Mucosa of stomach (tissue), 1 donor: Measurements from ENCODE around the gene RABGAP1L.
"Not testable (repeated sequence)": the region's sequence is repeated elsewhere in the genome, so short reads cannot be mapped to it uniquely, and the experiment has no call there.

Experiments
- H3K27me3 ChIP-seq: one replicate; pipeline ENCODE4 v1.7.0; 2013; ENCODE audit warnings: mild to moderate bottlenecking, low read length; ENCODE audit not compliant: control insufficient read depth, insufficient read depth
- H3K36me3 ChIP-seq: one replicate; pipeline ENCODE4 v1.7.0; 2013; ENCODE audit warnings: low read length; ENCODE audit not compliant: control insufficient read depth, insufficient read depth
- H3K4me1 ChIP-seq: one replicate; pipeline ENCODE4 v1.7.0; 2013; ENCODE audit warnings: mild to moderate bottlenecking, low read length; ENCODE audit not compliant: control insufficient read depth, insufficient read depth
- H3K4me3 ChIP-seq: one replicate; pipeline ENCODE4 v1.7.0; 2013; ENCODE audit warnings: low read length
- H3K9ac ChIP-seq: one replicate; pipeline ENCODE4 v1.7.0; 2013; ENCODE audit warnings: mild to moderate bottlenecking, low read length, moderate library complexity
- H3K9me3 ChIP-seq: one replicate; pipeline ENCODE4 v1.7.0; 2013; ENCODE audit warnings: mild to moderate bottlenecking, low read length, moderate library complexity; ENCODE audit not compliant: control insufficient read depth
- donor health status: Pancreatic carcinoma.

The RABGAP1L gene

DNA sequence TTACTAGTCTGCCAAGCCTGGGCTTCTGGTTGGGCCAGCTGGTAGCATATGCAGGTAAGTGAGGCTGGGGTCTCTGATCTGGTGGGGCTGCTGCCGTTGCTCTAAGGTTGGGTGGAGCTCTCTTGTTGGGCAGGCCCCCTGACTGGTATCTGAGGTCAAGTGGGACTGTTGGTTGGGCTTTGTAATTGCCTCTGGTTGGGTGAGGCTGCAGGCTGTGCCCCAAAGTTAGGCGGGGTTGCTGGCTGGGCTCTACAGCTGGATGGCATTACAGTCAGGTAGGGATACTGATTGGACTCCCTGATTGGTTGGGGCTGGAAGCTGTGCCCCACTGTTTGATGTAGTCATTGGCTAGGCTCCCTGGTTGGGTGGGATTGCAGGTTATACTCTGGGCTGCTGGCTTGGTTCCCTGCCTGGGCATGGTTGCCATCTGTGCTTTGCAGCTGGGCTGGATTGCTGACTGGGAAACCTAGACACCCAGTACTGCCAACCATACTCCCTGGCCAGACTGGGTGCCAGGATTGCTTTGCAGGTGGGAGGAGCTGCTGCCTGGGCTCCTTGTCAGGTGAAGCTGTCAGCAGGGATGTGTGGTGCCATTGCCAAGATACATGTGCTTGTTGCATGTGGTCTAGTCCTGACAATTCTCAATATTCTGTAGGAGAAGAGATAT, 130.5 kb downstream of the RABGAP1L start:
- Histone ChIP-seq H3K4me3 (no peak overlapping the region), H3K9me3 (no peaks in the 10 kb centered on the region), H3K4me1 (no peaks in the 10 kb centered on the region), H3K36me3 (no peaks in the 10 kb centered on the region), H3K27me3 (no peaks in the 10 kb centered on the region), H3K9ac (no peak overlapping the region)

DNA sequence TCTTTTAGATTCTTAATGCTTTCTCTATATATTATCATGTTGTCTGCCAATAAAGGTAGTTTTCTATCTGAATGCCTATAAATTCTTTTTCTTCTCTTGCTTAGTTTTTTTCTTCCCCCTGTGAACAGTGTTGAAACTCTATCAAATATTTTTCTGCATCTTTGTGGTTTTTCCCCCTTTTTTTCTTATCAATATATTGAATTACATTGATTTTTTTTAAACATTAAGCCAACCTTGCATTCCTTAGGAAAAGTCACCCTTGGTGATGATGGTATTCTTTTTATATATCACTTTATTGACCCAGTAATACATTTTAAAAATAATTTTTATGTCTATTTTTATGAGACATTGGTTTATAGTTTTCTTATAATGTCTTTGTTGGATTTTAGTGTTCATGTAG, 131.7 kb downstream of the RABGAP1L start:
- Histone ChIP-seq H3K9ac (no peak overlapping the region), H3K36me3 (no peaks in the 10 kb centered on the region), H3K27me3 (no peaks in the 10 kb centered on the region), H3K4me3 (no peak overlapping the region), H3K9me3 (no peaks in the 10 kb centered on the region), H3K4me1 (no peaks in the 10 kb centered on the region)

DNA sequence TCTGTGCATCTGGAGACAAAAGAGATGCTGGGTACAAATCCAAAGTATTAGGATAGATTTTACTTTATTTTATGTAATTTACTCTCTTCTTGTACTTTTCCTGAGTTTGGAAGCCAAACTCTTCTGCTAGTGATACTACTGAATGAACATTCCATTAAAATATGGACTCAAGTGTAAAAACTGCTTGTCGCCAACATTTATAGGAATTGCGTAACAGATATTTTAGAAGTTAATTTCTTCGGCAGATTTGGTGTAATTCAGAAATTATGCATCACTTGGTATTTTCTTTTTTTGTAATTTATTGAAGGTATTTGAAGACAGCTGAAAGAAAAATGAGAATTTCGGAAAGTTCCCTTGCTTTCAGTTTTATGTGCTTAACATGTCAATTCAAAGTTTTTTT, 137.0 kb downstream of the RABGAP1L start:
- Histone ChIP-seq H3K4me3 (no peak overlapping the region), H3K27me3 (no peaks in the 10 kb centered on the region), H3K9ac (no peak overlapping the region), H3K36me3 (no peaks in the 10 kb centered on the region), H3K9me3 (no peaks in the 10 kb centered on the region), H3K4me1 (no peaks in the 10 kb centered on the region)

DNA sequence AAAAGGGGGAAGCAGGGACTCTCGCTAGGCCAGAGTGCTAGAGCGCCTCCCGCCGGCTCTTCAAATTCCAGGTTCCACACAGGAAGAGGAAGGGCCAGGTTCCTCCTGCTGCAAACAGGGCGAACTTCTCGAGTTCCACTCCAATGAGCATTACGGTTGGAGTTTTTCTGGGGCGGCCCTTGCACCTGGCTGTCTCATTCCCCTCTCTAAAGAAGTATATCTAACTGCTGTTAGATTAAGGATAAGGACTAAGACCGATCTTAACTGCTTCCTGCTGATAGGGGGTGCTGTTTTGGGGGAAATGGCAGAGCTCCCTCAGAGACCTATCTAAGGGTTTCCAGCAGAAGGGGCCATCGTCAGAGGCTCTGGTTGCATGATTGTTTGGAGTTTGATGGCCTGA, 138.0 kb downstream of the RABGAP1L start:
- H3K36me3 ChIP-seq = no peaks in the 10 kb centered on the region
- H3K27me3 ChIP-seq = no peaks in the 10 kb centered on the region
- no peaks in the 10 kb centered on the region for H3K9me3 ChIP-seq
- no peak overlapping the region for H3K9ac ChIP-seq
- H3K4me1 ChIP-seq = no peaks in the 10 kb centered on the region
- H3K4me3 ChIP-seq = no peak overlapping the region

DNA sequence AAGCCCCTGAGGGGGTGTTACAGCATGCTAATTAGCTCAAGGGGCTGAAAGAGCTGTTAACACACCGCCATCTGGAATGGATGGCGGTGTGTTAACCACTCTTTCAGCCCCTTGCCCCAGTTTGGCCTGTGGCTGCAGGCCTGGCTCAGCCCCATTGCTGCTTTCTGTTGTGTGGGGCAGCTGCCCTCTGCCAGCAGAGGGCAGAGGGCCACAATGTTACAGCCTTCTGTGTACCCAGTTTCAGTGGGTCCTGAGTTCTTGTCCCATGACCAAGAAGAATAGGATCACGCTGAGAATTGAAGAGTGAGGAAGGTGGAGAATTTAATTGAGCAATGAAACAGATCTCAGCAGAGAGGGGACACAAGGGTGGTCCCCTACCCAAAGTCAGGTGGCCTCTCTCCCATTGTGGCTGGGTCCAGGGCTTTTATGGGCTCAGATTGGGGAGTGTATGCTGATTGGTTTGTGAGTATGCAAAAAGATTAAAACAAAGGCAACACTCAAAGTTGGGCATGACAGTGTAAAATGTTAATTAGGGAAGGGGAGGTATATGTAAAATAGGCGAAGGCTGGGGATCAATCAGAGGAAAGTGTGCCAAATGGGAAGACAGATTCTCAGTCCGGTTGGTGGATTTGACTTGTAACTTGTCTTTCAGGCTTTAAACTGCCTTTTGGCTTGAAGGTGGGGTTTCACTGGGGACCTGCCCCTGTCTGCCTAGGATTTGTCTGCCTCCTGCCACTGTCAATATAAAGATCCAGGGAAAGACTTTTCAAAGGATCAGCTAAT, 142.2 kb downstream of the RABGAP1L start:
- Histone ChIP-seq H3K9me3 (no peaks in the 10 kb centered on the region), H3K36me3 (no peaks in the 10 kb centered on the region), H3K4me3 (no peak overlapping the region), H3K9ac (no peak overlapping the region), H3K27me3 (no peaks in the 10 kb centered on the region), H3K4me1 (no peaks in the 10 kb centered on the region)

DNA sequence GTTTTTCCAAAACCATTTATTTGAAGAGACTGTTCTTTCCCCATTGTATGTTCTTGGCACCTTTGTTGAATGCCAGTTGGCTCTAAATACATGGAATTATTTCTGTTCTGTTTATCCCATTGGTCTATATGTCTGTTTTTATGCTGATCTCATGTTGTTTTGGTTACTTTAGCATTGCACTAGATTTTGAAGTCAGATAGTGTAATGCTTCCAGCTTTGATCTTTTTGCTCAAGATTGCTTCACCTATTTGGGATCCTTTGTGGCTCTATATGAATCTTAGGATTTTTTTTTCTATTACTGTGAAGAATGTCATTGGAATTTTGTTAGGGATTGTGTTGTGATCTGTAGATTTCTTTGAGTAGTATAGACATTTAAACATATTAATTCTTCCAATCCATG, 149.3 kb downstream of the RABGAP1L start:
- Histone ChIP-seq H3K27me3 (no peaks in the 10 kb centered on the region), H3K9ac (no peak overlapping the region), H3K36me3 (no peaks in the 10 kb centered on the region), H3K4me3 (no peak overlapping the region), H3K4me1 (no peaks in the 10 kb centered on the region), H3K9me3 (no peaks in the 10 kb centered on the region)

DNA sequence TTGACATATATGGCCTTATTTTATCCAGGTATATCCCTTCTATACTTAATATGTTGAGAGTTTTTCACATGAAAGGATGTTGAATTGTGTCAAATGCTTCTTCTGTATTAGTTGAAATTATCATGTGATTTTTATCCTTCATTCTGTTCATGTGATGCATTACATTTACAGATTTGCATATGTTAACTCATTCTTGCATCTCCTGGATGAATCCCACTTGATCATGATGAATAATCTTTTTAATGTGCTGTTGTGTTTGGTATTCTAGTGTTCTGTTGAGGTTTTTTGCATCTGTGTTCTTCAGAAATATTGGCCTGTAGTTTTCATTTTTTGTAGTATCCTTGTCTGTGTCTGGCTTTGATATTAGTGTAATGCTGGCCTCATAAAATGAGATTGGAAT, 150.2 kb downstream of the RABGAP1L start:
- H3K4me3 ChIP-seq = no peak overlapping the region
- H3K36me3 ChIP-seq = no peaks in the 10 kb centered on the region
- no peaks in the 10 kb centered on the region for H3K9me3 ChIP-seq

DNA sequence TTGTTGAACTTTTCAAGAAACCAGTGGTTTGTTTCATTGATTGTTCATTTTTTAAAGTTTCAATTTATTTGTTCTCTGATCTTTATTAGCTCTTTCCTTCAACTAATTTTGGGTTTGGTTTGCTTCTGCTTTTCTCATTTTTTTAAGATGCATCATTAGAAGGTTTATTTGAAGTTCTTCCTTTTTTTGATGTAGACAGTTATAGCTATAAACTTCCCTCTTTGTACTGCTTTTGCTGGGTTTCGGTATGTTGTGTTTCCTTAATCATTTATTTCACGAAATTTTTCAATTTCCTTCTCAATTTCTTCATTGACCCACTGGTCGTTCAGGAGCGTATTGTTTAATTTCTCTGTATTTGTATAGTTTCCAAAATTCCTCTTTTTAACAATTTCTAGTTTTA, 155.1 kb downstream of the RABGAP1L start:
- Histone ChIP-seq H3K27me3 (no peaks in the 10 kb centered on the region), H3K4me1 (no peaks in the 10 kb centered on the region), H3K36me3 (no peaks in the 10 kb centered on the region), H3K9ac (no peak overlapping the region), H3K4me3 (no peak overlapping the region), H3K9me3 (no peaks in the 10 kb centered on the region)

More for the DNA sequence above, 150.2 kb downstream of the RABGAP1L start:
- Histone ChIP-seq H3K4me1 (no peaks in the 10 kb centered on the region), H3K9ac (no peak overlapping the region), H3K27me3 (no peaks in the 10 kb centered on the region)

DNA sequence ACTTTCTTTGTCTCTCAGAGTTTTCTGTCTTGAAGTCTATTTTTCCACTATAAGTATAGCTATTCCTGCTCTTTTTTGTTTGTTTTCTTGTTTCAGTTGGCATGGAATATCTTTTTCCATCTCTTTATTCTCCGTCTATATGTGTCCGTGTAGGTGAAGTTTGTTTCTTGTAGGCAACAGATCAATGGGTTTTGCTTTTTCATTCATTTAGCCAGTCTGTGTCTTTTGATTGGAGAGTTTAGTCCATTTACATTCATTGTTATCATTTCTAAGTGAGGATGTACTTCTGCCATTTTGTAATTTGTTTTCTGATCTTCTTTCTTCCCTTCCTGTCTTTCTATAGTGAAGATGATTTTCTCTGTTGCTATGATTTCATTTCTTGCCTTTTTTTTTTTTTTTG, 155.9 kb downstream of the RABGAP1L start:
- H3K4me3 ChIP-seq = no peak overlapping the region
- H3K9ac ChIP-seq = no peak overlapping the region
- no peaks in the 10 kb centered on the region for H3K4me1 ChIP-seq
- H3K27me3 ChIP-seq = no peaks in the 10 kb centered on the region
- H3K36me3 ChIP-seq = no peaks in the 10 kb centered on the region
- no peaks in the 10 kb centered on the region for H3K9me3 ChIP-seq

DNA sequence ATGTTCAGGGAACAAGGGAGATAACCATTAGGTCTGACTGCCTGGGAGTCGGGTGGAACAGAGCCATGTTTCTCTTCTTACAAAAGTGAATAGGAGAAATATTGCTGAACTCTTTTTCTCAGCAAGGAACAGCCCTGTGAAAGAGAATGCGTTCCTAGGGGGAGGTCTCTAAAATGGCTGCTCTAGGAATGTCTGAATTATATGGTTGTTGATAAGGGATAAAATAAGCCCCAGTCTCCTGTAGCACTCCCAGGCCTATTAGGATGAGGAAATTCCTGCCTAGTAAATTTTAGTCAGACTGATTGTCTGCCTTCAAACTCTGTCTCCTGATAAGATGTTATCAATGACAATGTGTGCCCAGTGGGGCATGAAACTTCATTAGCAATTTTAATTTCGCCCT, 161.6 kb downstream of the RABGAP1L start:
- H3K9me3 ChIP-seq, H3K4me3 ChIP-seq: not testable (repeated sequence)

DNA sequence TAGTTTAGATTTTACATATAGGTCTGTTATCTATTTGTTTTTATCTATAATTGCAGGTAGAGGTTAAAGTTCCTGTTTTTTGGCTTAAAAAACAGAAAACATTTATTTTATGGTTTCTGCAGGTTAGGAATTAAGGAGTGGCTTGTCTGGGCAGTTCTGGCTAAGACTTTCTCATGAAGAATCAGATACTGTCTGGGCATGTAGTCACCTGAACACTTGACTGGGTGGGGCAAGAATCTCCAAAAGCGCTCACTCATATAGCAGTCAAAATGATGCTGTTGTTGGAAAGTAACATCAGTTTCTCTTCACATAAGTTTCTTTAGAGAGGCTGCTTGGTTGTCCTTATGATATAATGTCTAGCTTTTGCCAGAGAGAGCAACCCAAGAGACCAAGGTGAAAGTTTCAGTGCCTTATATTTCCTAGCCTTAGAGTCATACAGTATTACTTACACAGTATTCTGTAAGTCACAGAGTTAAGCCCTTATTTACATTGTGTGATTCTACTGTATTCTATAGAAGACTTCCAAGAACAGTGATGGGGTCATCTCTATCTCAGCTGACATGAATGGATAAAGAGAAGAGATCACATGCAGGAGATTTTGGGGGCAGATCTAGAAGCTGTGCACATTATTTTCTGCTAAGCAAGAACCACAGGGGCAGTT, 163.0 kb downstream of the RABGAP1L start:
- Histone ChIP-seq H3K27me3 (no peaks in the 10 kb centered on the region), H3K9me3 (no peaks in the 10 kb centered on the region), H3K4me1 (no peaks in the 10 kb centered on the region), H3K4me3 (no peak overlapping the region), H3K9ac (no peak overlapping the region), H3K36me3 (no peaks in the 10 kb centered on the region)

More for the DNA sequence above, 161.6 kb downstream of the RABGAP1L start:
- not testable (repeated sequence) for H3K9ac ChIP-seq, H3K4me1 ChIP-seq, H3K27me3 ChIP-seq, H3K36me3 ChIP-seq

DNA sequence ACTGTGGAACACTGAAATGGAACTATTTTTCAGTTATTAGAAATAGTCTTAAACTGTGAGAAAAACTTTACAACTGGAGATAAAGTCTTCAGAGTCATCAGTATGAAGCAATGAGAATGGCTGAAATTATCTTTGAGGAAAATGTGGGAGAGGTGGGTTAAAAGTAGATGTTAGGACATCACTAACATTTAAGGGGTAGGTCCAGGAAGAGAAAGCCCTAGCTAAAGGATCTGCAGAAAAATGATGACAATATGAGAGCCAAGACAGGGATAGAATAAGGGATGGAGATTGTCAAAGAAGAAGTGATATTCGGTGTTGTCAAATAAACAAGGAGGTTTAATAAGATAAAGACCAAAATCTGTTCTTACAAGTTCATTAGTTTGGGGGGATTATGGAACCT, 165.2 kb downstream of the RABGAP1L start:
- Histone ChIP-seq H3K9ac (no peak overlapping the region), H3K4me3 (no peak overlapping the region), H3K9me3 (no peaks in the 10 kb centered on the region), H3K36me3 (no peaks in the 10 kb centered on the region), H3K27me3 (no peaks in the 10 kb centered on the region), H3K4me1 (no peaks in the 10 kb centered on the region)
